ENCODE results near the gene ANKRD17.

Gene ANKRD17

GRCh38 chr4:73104695-73105094 lies 153.9 kb downstream of the ANKRD17 start:
- no peak for DNase-seq

DNA sequence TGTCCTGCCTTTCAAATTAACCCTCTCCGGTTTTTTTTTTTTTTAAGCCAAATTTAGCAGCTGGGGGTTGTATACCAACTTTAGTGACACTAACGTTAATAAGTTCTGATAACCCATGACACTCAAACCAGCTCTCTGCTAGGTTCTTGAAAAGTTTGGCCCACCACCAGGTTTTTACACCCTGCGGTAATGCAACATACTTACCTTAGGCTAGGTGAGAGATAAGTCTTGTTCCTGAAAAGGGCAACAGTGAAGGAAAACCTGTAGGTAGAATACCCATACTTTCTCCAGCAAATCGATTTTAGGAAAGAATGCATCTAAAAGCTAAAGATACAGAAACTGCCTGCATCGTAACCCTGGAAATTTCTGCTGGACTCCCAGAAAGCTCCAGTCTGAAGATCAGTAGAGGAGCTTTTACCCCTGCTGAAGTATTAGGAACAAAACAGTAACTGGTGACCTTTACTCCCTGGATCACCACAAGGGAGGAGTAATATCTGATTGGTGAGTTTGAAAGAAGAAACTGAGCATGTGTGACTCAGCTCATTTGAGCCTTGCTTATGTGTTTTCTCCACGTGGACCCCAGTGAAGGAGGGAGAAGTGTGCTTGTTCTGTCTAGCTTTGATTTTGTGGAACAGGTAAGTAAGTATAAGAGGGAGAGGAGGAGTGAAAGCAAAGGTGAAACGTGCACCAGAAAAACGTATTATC lies 154.6 kb downstream of the ANKRD17 start:
- DNase-seq: no peak

DNA sequence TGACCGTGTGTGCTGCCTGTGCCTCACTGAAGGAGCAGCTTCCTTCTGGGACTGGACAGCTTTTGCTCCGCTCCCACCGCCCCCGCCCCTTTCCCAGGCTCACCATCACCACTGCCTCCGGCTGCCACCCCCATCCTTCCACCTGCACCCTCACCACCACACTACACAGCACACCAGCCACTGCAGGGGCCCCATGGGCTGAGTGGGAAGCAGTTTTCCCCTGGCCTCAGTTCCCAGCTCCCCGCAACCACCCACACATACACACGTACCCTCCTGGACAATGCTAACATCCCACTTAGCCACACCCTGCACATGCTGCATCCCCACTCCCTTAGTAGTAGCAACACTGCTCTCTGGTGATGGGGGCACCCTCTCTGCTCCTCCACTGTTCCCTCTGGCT lies 159.5 kb downstream of the ANKRD17 start:
- DNase-seq: no peak

GRCh38 chr4:73098713-73099112 lies 159.9 kb downstream of the ANKRD17 start:
- DNase-seq: no peak

- no peak for DNase-seq
Measured at GRCh38 chr4:73098016-73098415, 160.6 kb downstream of the ANKRD17 start.

- DNase-seq: no peak
Measured at GRCh38 chr4:73092868-73093267, 165.7 kb downstream of the ANKRD17 start.

GRCh38 chr4:73090738-73091137 lies 167.9 kb downstream of the ANKRD17 start:
- DNase-seq: no peak

- no peak for DNase-seq
Measured at GRCh38 chr4:73087871-73088270, 170.7 kb downstream of the ANKRD17 start.

- DNase-seq: no peak
Measured at GRCh38 chr4:73086095-73086868, 172.3 kb downstream of the ANKRD17 start.

DNA sequence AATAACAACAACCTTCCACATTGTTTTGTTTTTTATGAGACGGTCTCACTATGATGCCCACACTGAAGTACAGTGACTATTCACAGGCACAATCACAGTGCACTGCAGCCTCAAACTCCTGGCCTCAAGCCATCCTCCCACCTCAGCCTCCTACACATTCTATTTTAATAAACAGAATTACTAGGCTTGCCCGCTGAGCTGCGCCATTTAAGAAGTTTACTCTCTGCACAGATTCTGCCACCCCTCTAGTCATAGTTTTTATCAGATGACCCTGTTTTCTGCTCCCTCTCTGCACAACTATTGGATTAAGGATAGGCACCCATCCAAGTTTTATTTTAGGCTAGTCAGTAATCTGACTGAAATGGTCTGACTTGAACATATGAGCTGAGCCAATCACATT lies 177.8 kb downstream of the ANKRD17 start:
- no peak for DNase-seq

GRCh38 chr4:73075832-73076231 lies 182.8 kb downstream of the ANKRD17 start:
- DNase-seq: no peak

DNA sequence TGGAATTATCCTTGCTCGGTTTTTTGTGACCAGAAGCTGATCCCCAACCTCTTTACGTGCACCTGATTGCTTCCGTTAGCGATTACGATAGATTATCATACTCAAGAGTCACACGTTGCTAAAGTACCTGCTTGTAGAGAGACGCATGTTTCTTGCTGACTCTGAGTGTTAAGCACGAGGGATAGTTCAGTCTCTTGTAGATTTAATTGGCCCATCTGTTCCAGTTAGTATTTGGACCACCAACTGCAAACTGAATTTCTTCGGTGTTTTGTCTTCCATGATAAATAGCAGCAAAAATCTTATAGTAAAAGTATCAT lies 188.6 kb downstream of the ANKRD17 start:
- peak; percentile 89 for DNase-seq

DNA sequence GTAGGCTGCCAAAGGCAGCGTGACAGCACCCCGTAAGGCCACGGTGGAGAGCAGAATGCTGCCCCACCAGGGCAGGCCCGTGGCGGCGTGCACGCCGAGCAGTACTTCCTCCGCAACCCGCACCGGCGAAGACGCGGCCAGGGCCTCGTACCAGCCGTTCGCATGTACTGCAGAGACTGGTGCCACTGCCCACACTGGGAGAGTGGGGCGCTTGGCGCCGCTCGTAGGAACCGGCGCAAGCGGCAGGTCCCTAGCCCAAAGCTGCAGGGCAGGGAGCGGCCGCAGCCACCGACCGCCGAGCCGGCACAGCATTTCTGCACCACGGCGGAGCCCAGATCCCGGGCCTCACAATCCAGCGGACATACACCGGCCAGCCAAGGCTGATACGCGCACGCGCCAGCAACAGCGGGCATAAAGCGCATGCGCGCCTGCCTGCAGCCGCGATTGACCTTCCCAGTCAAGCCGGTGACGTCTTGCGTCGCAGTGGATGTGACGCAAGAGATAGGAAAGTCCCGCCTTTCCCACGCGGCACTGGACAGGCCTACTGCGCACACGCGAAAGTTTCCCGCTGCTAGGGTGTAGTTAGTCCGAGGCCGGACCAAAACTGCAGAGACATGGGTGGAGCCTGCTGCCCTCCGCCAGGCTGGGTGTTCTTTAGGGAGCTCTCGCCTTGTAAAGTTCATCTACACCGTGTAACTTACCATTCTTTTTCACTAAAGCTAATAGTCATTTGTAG lies 189.1 kb downstream of the ANKRD17 start, which contains the start of gene COX18:
TSS of gene COX18 (minus strand) at position 379 of the 736 bp plus-strand sequence. CDS start at position 312, 67 bp downstream.
- peak; percentile 89 for DNase-seq

GRCh38 chr4:73068491-73069337 lies 189.9 kb downstream of the ANKRD17 start:
- no peak for DNase-seq

DNA sequence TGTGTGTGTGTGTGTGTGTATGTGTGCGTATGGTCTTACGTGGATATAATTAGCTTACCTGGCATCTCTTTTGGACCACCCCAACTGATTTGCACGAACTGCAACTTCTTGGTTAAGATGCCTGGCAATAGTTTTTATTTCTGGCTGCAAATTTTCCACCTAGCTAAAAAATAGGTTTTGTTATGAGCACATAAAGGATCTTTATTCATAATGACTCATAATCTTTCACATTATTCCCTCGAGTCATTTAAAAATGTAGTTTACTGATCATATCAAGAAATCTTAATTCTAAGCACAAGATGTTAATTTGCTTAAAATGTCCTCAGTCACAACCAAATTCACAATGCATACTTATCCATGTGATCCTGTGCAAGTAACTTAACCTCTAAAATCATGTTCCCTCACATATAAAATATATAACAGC lies 190.6 kb downstream of the ANKRD17 start:
- no peak for DNase-seq

GRCh38 chr4:73066928-73067327 lies 191.7 kb downstream of the ANKRD17 start:
- no peak for DNase-seq

- no peak for DNase-seq
Measured at GRCh38 chr4:73066445-73066844, 192.2 kb downstream of the ANKRD17 start.

GRCh38 chr4:73064536-73064935 lies 194.1 kb downstream of the ANKRD17 start:
- no peak for DNase-seq

- no peak for DNase-seq
Measured at GRCh38 chr4:73055241-73055897, 203.2 kb downstream of the ANKRD17 start.

GRCh38 chr4:73053974-73054480 lies 204.6 kb downstream of the ANKRD17 start:
- no peak for DNase-seq

DNA sequence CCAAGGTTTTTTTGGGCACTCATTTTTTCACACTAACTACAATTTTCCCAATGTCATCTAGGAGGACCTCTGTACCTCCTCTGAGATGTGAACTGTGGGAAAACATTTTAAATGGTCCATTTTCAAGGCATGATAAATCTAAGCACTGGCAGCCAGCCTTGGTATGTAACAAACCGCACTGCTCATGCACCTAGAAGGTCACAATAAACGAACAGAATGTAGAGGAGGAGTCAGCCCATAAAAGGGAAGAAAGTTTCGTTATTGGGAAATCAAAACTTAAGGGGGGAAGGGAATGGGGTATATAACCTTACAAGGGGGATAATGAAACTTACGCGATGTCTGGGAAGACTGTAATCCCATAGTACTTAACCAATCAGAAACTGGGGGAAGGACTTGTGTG lies 205.5 kb downstream of the ANKRD17 start:
- DNase-seq: no peak

DNA sequence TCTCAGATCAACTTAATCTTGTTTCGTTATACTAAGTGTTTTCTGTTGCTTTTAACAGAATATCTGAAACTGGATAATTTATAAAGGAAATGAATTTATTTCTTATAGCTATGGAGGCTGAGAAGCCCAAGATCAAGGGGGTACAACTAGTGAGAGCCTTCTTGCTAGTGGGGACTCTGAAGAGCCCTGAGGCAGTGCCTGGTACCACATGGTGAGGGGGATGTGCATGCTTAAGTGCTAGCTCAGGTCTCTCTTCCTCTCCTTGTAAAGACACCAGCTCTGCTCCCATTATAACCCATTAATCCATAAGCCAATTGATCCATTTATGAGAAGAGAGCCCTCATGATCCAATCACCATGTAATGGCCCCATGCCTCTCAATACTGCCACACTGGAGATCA lies 207.0 kb downstream of the ANKRD17 start:
- no peak for DNase-seq
